ENCODE data around the gene DPP6.
"Not testable (repeated sequence)": the region's sequence is repeated elsewhere in the genome, so short reads cannot be mapped to it uniquely, and the experiment has no call there.

DNA sequence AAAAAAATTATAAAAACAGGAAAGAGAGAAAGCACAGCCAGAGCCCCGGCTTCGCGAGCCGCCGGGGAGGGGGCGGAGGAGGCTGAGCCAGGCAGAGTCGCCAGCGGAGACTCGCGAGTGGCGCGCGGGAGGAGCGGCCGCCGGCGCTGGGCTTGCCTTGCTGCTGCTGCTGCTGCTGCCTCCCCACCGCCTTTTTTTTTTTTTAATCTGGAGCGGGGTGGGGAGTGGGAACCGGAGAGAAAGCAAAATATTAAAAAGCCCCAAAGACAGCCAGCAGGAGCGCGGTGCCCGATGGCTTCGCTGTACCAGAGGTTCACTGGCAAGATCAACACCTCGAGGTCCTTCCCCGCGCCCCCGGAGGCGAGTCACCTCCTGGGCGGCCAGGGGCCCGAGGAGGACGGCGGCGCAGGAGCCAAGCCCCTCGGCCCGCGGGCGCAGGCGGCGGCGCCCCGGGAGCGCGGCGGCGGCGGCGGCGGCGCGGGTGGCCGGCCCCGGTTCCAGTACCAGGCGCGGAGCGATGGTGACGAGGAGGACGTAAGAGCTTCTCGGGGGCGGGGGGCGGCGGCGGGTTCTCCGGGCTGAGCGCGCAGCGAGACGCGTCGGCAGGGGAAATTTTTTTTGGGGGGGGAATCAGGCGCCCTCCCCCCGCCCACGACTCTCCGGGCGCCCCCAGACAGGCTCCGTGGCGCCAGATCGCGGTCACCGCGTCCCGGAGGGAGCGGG lies 493 bp downstream of the DPP6 start:
- TF ChIP-seq RFX5 (IDR thresholded peaks at IDR 0.05; ENCODE audit: low read depth, low read length); PATZ1 (CRISPR knock-in tag; IDR thresholded peaks at IDR 0.05; ENCODE audit: borderline replicate concordance); RAD21 (CRISPR knock-in tag; conservative IDR thresholded peaks at IDR 0.05 in 1 of 2, IDR thresholded peaks at IDR 0.05 in 1 of 2); KHSRP (IDR thresholded peaks at IDR 0.05); MTA3 (IDR thresholded peaks at IDR 0.05; ENCODE audit: borderline replicate concordance); ZNF263 (CRISPR knock-in tag; IDR thresholded peaks at IDR 0.05; ENCODE audit: borderline replicate concordance); FOXK1 (CRISPR knock-in tag; IDR thresholded peaks at IDR 0.05; ENCODE audit: borderline replicate concordance): not testable (repeated sequence)
- TF ChIP-seq, protein P1, sequence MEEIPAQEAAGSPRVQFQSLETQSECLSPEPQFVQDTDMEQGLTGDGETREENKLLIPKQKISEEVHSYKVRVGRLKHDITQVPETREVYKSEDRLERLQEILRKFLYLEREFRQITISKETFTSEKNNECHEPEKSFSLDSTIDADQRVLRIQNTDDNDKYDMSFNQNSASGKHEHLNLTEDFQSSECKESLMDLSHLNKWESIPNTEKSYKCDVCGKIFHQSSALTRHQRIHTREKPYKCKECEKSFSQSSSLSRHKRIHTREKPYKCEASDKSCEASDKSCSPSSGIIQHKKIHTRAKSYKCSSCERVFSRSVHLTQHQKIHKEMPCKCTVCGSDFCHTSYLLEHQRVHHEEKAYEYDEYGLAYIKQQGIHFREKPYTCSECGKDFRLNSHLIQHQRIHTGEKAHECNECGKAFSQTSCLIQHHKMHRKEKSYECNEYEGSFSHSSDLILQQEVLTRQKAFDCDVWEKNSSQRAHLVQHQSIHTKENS (CRISPR knock-in tag; IDR thresholded peaks at IDR 0.05), result not testable (repeated sequence)
